Body of pancreas (tissue), 4 donors: Measurements from ENCODE around the gene ZCCHC7. TPM values are rescaled to one million over a fixed set of nuclear protein-coding genes. Genes with fewer than 3 reads are reported as not detected.
"Not testable (repeated sequence)": the region's sequence is repeated elsewhere in the genome, so short reads cannot be mapped to it uniquely, and the experiment has no call there.

Experiments used
- ATAC-seq: fragments of 150-250 bp; one replicate; pipeline ENCODE4 v1.9.1; 2016
- DNase-seq, 4 donors: peaks; one replicate each; pipeline ENCODE4 v3.0.0-alpha.2; 2019
- H3K27ac ChIP-seq, 4 donors: fragments of 200-600 bp; sonication (generic); 1 replicate in 3 of 4; 2 replicates in 1 of 4; pipeline versions ENCODE4 v1.5.1 to v1.6.1; 2016 to 2019; ENCODE audit warnings: mild to moderate bottlenecking in 1 of 4, mixed read lengths in 1 of 4, moderate library complexity in 1 of 4
- H3K27me3 ChIP-seq, 2 donors: fragments of 200-600 bp; sonication (generic); one replicate each; pipeline ENCODE4 v1.6.0; 2016; ENCODE audit warnings: mild to moderate bottlenecking in 1 of 2
- H3K36me3 ChIP-seq, 2 donors: fragments of 200-600 bp; sonication (generic); replicated peaks in 1 of 2; 2 replicates each; pipeline ENCODE4 v1.5.1; 2016; ENCODE audit warnings: low read depth in 2 of 2; ENCODE audit not compliant: insufficient read depth in 1 of 2
- H3K4me1 ChIP-seq: fragments of 200-600 bp; sonication (generic); one replicate; pipeline ENCODE4 v1.6.0; 2016
- H3K4me3 ChIP-seq, 2 donors: fragments of 200-600 bp; sonication (generic); 1 replicate in 1 of 2; 2 replicates in 1 of 2; pipeline ENCODE4 v1.5.1; 2016 to 2019
- H3K9me3 ChIP-seq, 3 donors: fragments of 200-600 bp; sonication (generic); 1 replicate in 2 of 3; 2 replicates in 1 of 3; pipeline ENCODE4 v1.5.1; 2016
- CTCF ChIP-seq, 7 experiments: fragments of 450-650 bp in 4 of 7; fragments of 200-600 bp in 3 of 7; sonication (generic) in 3 of 7; IDR thresholded peaks; one replicate each; pipeline ENCODE4 v1.5.1; 2016 to 2019; ENCODE audit warnings: antibody characterized with exemption in 7 of 7
- POLR2A ChIP-seq, 3 donors: fragments of 450-650 bp; IDR thresholded peaks; one replicate each; pipeline ENCODE4 v1.6.1; 2016; ENCODE audit warnings: antibody characterized with exemption in 3 of 3, mild to moderate bottlenecking in 2 of 3
- WGBS, 2 donors: methylation state at CpG; one replicate each; pipeline ENCODE4 v1.1.5; 2017; 5-methylcytosine and 5-hydroxymethylcytosine counted together
- intact Hi-C: fragments of 100-400 bp; cut with DNase I; formaldehyde crosslinking; loops from one replicate; pipeline ENCODE4 v1.15.1; 2023
- total RNA-seq, 2 donors: library from RNA; depleted of rRNA; stranded (reverse); fragments of >200 nt; gene quantifications; one replicate each; pipeline ENCODE4 v1.1.0, GENCODE V29; 2016

The ZCCHC7 gene
- total RNA-seq, 2 donors from 2014 or later = 10.1 to 18.1 TPM

- Histone ChIP-seq H3K4me3 (no peak overlapping the region), H3K27ac (no peak overlapping the region), H3K4me1 (peaks cover 7% of the 10 kb centered on the region), H3K36me3 (no peaks in the 10 kb centered on the region), H3K27me3 (no peaks in the 10 kb centered on the region), H3K9me3 (no peaks in the 10 kb centered on the region)
- ATAC-seq (no peak), DNase-seq (no peak)
- intact Hi-C loops = no loop called here
- 66 to 73% methylated on average over 4 of the region's 4 CpGs for WGBS, 2 donors
- no peak for TF ChIP-seq CTCF (IDR thresholded peaks at IDR 0.05)
- no peak for TF ChIP-seq POLR2A (IDR thresholded peaks at IDR 0.05)
Observed at GRCh38 chr9:37287317-37287716, 166.9 kb downstream of the ZCCHC7 start.

GRCh38 chr9:37289631-37290030, 169.3 kb downstream of the ZCCHC7 start:
- no peaks in the 10 kb centered on the region for H3K9me3 ChIP-seq
- DNase-seq = no peak
- no peak overlapping the region for H3K27ac ChIP-seq
- intact Hi-C loops = no loop called here
- no peak for ATAC-seq
- no peaks in the 10 kb centered on the region for H3K4me1 ChIP-seq
- no peaks in the 10 kb centered on the region for H3K36me3 ChIP-seq
- no peak overlapping the region for H3K4me3 ChIP-seq
- H3K27me3 ChIP-seq = no peaks in the 10 kb centered on the region
- TF ChIP-seq CTCF (IDR thresholded peaks at IDR 0.05) (no peak), POLR2A (IDR thresholded peaks at IDR 0.05) (no peak)
- 92 to 97% methylated on average over 4 of the region's 4 CpGs for WGBS, 2 donors

- H3K27ac ChIP-seq = no peak overlapping the region
- ATAC-seq (no peak), DNase-seq (no peak)
- H3K27me3 ChIP-seq = no peaks in the 10 kb centered on the region
- no peaks in the 10 kb centered on the region for H3K9me3 ChIP-seq
- TF ChIP-seq CTCF (IDR thresholded peaks at IDR 0.05) = no peak
- no peak for TF ChIP-seq POLR2A (IDR thresholded peaks at IDR 0.05)
- no peaks in the 10 kb centered on the region for H3K4me1 ChIP-seq
- no peaks in the 10 kb centered on the region for H3K36me3 ChIP-seq
- no peak overlapping the region for H3K4me3 ChIP-seq
- WGBS, 2 donors = 90 to 96% methylated on average over 7 of the region's 7 CpGs
- intact Hi-C loops = no loop called here
Observed at GRCh38 chr9:37290366-37290939, 170.1 kb downstream of the ZCCHC7 start.

- WGBS, 2 donors = 81 to 82% methylated on average over 2 of the region's 2 CpGs
- Histone ChIP-seq H3K9me3 (no peaks in the 10 kb centered on the region), H3K27me3 (no peaks in the 10 kb centered on the region), H3K27ac (no peak overlapping the region), H3K4me1 (no peaks in the 10 kb centered on the region), H3K4me3 (no peak overlapping the region), H3K36me3 (no peaks in the 10 kb centered on the region)
- DNase-seq (no peak), ATAC-seq (no peak)
- intact Hi-C loops = no loop called here
- no peak for TF ChIP-seq CTCF (IDR thresholded peaks at IDR 0.05)
- TF ChIP-seq POLR2A (IDR thresholded peaks at IDR 0.05) = no peak
Observed at GRCh38 chr9:37290940-37291485, 170.6 kb downstream of the ZCCHC7 start.

GRCh38 chr9:37291612-37292238, 171.4 kb downstream of the ZCCHC7 start:
- ATAC-seq, H3K4me3 ChIP-seq, DNase-seq, H3K27ac ChIP-seq, H3K4me1 ChIP-seq, H3K27me3 ChIP-seq, H3K36me3 ChIP-seq, intact Hi-C loops, H3K9me3 ChIP-seq: not testable (repeated sequence)
- WGBS, 2 donors = 95 to 97% methylated on average over 10 of the region's 10 CpGs
